ENCODE data around the gene GPR39. TPM values are rescaled to one million over a fixed set of nuclear protein-coding genes. Genes with fewer than 3 reads are reported as not detected.

Gene GPR39
- total RNA-seq, 2 experiments from 2014 or later: not detected

- H3K27me3 Mint-ChIP-seq: peaks cover 19% of the 10 kb centered on the region
- H3K27ac Mint-ChIP-seq: no peak overlapping the region
- ChIA-PET POLR2A (no interaction called here), CTCF (no interaction called here)
- H3K4me1 Mint-ChIP-seq (ENCODE audit: low read depth): no peaks in the 10 kb centered on the region
- no peaks in the 10 kb centered on the region for H3K36me3 Mint-ChIP-seq (ENCODE audit: low read depth)
- TF ChIP-seq CTCF (IDR thresholded peaks at IDR 0.05): no peak
- no peaks in the 10 kb centered on the region for H3K9me3 Mint-ChIP-seq
- DNase-seq (no peak), ATAC-seq (no peak)
- intact Hi-C loops (cut with micrococcal nuclease): no loop called here
- no peak overlapping the region for H3K4me3 Mint-ChIP-seq
These were observed 247.5 kb downstream of the GPR39 start for GRCh38 chr2:132664096-132664495.

GRCh38 chr2:132665401-132666140 lies 249.0 kb downstream of the GPR39 start:
- Mint-ChIP-seq H3K9me3 (no peaks in the 10 kb centered on the region), H3K4me1 (ENCODE audit: low read depth) (no peaks in the 10 kb centered on the region), H3K36me3 (ENCODE audit: low read depth) (no peaks in the 10 kb centered on the region), H3K27ac (no peak overlapping the region), H3K27me3 (peaks cover 23% of the 10 kb centered on the region), H3K4me3 (no peak overlapping the region)
- ChIA-PET CTCF (no interaction called here), POLR2A (no interaction called here)
- DNase-seq: no peak
- no peak for TF ChIP-seq CTCF (IDR thresholded peaks at IDR 0.05)
- ATAC-seq: no peak
- intact Hi-C loops (cut with micrococcal nuclease): no loop called here

- no peak overlapping the region for H3K4me3 Mint-ChIP-seq
- H3K9me3 Mint-ChIP-seq: no peaks in the 10 kb centered on the region
- ATAC-seq (no peak), DNase-seq (no peak)
- no peaks in the 10 kb centered on the region for H3K4me1 Mint-ChIP-seq (ENCODE audit: low read depth)
- ChIA-PET CTCF (no interaction called here), POLR2A (no interaction called here)
- H3K36me3 Mint-ChIP-seq (ENCODE audit: low read depth): no peaks in the 10 kb centered on the region
- intact Hi-C loops (cut with micrococcal nuclease): no loop called here
- H3K27me3 Mint-ChIP-seq: peaks cover 33% of the 10 kb centered on the region
- no peak overlapping the region for H3K27ac Mint-ChIP-seq
- TF ChIP-seq CTCF (IDR thresholded peaks at IDR 0.05): no peak
These were observed 251.1 kb downstream of the GPR39 start for GRCh38 chr2:132667706-132668105.

GRCh38 chr2:132668189-132668823 lies 251.7 kb downstream of the GPR39 start:
- no peak for ATAC-seq
- no peak for DNase-seq
- intact Hi-C loops (cut with micrococcal nuclease): no loop called here
- Mint-ChIP-seq H3K9me3 (no peaks in the 10 kb centered on the region), H3K4me1 (ENCODE audit: low read depth) (no peaks in the 10 kb centered on the region), H3K27me3 (peaks cover 34% of the 10 kb centered on the region), H3K4me3 (no peak overlapping the region), H3K36me3 (ENCODE audit: low read depth) (no peaks in the 10 kb centered on the region), H3K27ac (no peak overlapping the region)
- TF ChIP-seq CTCF (IDR thresholded peaks at IDR 0.05): no peak
- ChIA-PET POLR2A (no interaction called here), CTCF (no interaction called here)
